NCI-H774 (cell line): Measurements from ENCODE around the gene SIM2.

Experiments
- DNase-seq: peaks from one replicate; lab custom pipeline; 2025; lab: John Stamatoyannopoulos, UW

SIM2 gene

DNA sequence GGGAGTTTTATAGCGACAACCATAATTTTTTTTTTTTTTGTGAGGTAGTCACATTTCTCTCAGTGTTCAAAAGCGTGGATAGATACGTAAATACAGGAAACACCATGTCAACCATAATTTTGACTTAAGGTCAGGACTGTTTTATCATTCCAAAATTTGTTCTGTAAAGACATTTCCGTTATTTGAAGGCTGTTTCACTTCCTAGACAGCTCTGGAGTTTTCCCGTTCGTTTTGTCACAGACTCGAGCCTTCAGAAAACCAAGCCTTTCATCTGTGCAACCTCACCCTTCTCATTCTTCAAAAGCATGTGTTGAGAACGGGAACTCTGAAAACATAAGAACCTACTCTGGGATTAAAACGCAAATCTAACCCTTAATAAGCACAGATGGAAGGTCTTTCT lies 17.9 kb downstream of the SIM2 start:
- no peak for DNase-seq

DNA sequence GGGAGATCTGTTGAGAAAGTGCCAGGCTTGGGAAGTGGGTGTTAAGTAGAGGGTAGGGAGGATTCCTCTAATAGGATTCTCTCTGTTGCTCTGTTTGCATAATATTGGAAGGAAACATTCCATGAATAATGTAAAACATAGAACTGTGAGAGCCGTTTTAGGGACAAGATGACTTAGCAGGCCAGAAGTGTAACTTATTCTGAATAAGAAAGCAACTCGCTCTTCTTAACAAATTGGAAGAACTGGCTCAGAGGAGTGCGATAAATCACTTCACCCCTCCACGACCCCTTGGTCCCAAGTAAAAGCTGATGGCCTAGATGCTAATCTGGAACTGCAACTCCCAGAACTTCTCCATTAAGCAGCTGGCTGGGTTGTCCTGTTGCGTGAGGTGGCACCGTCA lies 19.1 kb downstream of the SIM2 start:
- DNase-seq, result no peak

DNA sequence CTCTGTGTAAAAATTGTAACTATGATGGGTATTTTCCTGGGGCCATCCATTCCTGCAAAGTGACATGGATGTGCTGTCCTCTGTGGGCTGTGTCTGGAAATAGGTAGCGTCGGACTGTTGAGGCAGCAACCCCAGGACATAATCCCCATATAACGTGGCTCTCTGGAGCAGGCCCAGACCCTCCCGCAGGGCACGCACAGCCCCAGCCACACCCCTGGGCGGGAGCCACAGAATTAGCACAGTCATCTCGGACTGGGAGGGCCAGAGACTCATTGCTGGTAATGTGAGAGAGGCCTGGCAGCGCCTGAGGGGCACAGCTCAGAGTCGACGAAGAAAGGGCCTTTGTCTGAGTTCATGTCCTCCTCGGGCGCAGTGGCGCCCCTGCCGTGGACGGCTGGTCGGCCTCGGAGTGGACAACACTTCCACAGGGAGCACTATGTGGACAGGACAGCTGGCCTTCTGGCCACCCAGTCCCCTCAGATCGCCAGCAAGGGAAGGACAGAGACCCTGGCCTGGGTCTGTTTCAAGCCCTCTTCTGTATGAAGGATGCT lies 20.1 kb downstream of the SIM2 start:
- DNase-seq, result no peak

DNA sequence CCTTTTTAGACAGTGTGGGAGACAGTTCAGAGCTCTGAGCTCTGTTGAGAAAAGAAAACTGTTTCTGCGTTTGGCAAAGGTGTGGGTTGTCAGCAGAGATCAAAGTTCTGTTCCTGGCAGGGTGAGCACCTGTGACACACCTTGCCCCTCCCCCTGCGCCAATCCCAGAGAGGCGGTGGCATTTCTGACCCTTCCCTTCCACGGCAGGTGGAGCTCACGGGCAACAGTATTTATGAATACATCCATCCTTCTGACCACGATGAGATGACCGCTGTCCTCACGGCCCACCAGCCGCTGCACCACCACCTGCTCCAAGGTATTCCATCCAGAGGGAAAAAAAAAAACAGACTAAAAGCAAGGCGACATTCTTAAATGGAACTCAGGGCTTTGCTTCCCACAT lies 20.7 kb downstream of the SIM2 start:
- DNase-seq, result no peak

DNA sequence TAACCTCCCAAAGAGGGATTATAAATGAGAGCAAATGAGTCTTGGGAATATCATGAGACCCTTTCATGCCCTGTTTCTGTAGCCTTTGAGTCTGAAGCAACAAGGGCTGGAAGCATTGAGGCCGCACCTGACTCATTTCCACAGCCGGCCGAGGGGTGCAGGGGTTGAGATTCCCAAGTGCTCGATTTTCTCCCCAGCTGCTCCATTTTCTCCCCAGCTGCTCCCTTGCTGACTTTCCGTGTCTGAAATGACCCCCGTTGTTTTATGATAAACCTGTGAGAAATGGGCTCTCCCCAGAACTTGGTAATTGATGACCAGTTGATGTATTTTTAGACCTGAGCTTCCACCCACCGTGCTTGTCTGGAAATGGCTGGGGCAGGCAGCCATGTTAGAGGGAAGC lies 22.9 kb downstream of the SIM2 start:
- no peak for DNase-seq

DNA sequence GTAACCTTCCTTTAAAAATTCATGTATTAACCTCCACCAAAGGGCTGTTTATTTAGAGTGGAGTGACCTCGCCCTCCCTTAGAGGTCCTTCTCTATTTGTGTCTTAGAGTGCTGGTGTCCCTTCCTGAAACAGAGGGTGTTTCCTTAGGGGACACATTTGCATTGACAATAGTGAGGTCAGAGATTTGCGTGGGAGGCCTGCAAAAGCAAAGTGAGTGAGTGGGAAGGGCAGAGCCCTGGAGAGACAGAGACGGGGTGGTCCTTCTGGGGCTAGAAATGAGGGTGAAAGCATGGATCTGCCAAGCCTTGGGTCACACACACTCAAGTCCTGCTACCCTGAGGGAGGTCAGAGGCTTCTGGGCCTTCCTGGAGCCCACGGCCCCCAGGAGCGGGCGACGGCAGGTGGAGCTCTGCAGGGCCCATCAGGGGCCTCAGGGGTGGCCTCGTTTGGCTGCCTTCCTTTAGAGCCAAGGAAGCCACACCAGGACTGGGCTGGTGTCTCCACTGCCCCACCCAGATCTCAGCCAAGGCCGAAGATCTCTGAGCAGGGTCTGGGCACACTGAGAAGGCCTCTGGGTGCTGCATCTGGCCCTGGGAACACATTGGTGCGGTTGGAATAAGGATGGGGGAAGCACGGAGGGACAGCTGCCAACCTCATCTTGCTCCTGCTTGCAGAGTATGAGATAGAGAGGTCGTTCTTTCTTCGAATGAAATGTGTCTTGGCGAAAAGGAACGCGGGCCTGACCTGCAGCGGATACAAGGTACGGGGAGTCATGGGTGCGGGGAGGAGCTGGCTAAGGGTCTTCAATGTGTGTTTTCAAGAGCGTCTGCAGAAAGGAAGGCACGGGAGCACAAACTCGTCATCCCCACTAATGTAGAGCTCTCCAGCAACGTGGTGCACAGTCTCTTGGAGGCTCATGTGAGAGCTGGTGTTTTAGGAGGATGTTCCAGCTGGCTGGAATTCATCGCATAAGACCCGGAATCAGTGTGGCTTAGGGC lies 23.8 kb downstream of the SIM2 start:
- DNase-seq, result no peak

DNA sequence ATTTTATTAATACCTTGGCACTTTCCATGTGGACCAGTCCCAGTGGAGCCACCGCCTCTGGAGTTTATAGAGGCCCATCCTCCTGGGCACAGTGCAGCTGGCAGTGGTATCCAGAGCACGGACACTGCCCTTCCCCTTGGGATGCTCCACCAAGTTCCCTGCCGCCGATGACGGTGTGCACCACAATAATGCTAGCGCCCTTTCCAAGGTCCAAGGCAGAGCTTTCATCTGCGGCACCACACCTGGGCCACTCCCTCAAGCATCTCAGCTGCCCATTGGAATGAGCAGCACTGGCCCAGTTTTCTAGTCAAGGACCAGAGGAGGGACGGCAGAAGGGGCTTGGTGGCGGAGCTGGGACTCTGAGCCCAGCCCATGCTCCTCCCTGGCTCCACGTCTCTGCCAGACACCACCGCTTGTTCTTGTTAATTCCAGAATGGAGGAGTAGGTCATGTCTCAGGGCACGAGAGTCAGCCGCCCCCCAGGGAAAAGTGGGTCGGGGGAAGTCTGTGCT lies 24.5 kb downstream of the SIM2 start:
- DNase-seq, result no peak

DNA sequence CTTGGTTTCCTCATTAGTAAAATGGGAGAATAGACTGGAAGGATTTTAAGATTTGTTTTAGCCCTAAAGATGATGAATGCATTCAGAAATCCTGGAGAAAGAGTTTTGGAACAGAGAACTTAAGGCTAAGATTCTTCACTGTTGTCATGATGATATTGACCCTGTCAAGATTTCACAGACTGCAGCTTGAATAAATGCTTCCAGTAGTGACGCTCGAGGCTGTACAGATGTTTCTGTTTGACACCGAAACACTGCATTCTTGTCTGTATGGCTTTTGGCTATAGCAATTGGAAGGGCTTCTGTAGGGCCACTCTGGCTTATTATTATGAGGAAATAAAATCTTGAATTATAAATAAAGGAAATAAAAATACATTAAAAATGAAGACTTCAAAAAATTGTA lies 25.7 kb downstream of the SIM2 start:
- no peak for DNase-seq

DNA sequence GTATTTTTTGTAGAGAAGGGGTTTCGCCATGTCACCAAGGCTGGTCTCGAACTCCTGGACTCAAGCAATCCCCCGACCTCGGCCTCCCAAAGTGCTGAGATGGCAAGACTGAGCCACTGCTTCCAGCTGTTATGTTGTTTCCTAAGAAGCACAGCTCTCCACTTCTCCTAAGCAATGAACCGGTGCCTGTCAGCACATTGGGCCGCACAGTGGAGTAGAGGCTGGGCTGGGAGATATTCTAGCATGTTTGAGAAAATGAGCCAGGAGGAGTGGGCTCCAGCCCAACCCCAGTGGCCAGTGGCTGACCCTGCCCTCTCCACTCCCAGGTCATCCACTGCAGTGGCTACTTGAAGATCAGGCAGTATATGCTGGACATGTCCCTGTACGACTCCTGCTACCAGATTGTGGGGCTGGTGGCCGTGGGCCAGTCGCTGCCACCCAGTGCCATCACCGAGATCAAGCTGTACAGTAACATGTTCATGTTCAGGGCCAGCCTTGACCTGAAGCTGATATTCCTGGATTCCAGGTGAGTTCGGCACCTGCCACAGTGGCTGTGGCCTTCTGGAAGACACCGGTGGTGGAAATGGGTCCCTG lies 27.0 kb downstream of the SIM2 start:
- no peak for DNase-seq

DNA sequence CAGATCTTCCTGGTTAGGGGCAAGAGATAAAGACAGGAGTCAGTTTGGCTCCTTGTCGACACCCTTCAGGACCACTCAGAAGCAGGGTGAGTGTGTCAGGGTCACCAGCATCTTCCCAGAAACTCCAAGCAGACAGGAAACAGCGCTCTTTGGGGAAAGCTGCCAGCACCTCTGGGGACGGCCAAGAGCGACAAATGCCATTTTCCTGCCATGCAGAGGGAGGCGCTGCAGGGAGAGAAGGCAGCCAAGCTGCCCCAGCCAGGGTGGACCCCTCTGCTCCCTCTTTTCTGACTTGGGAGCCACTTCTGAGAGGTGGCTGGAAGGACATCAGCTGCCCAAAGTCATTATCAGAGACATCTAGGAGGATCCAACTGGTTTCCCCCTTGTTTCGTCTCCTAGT lies 29.0 kb downstream of the SIM2 start:
- no peak for DNase-seq

DNA sequence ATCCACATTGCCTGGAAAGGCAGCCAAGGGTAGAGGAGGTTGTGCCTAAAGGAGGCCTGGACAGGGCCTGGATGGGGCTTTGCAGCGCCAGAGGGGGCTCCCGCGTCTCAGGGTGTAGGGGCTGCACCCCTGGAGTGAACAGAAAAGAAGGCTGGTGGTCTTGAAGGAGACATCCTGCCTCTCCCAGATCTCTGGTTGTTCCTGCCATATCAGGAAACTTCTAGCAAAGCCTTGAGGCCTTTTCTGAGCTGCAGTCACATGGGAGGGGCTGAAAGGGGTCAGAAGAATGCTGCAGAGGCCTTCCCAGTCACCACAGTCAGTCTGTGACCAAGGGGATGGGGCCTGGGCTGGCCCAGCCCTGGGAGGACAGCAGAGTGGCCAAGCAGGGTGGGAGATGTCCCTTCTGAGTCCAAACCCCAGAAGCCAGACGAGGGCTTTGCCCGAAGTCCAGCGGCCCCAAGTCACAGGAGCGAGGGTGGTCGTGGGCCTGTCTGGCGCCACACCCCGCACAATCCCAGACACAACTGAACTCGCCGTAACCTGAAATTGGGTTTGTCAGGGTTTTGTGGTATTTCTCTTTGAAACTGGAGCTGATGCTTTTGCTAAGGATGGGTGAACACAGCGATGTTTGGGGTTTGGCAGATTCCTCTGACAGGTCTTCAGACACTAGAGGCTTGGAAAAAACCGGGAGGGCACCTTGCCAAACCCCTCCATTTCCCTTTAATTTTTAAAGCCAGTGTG lies 29.6 kb downstream of the SIM2 start:
- no peak for DNase-seq

DNA sequence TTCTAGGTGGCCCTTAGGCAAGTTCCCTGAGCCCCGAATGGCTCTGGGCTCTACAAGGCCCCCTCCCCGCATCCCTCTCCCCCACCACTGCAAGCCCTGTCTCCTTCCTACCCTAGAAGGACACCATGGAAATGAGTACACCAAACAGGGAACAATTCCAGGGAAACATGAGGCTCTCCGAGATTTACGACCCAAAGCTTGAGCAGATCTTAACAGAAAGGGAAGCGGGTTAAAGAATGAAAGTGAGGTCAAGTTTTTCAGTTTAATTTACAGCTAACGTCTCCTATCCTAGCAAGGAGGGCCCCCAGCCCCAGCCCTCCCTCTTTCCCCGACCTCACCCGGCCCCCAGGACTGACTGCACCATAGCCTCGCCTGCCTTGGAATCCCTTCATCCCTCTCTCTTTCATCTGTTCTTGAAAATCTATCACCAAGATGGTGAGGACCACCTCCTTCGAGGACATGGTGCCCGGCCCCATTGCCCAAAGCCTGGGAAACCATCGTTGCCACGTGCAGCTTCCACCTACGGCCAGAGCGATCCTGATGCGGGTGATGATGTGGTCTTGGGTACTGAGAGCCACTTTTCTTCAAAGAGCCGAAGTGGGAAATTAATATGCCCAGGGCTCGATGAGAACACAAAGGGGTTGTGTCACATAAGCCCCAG lies 30.5 kb downstream of the SIM2 start:
- DNase-seq, result no peak

DNA sequence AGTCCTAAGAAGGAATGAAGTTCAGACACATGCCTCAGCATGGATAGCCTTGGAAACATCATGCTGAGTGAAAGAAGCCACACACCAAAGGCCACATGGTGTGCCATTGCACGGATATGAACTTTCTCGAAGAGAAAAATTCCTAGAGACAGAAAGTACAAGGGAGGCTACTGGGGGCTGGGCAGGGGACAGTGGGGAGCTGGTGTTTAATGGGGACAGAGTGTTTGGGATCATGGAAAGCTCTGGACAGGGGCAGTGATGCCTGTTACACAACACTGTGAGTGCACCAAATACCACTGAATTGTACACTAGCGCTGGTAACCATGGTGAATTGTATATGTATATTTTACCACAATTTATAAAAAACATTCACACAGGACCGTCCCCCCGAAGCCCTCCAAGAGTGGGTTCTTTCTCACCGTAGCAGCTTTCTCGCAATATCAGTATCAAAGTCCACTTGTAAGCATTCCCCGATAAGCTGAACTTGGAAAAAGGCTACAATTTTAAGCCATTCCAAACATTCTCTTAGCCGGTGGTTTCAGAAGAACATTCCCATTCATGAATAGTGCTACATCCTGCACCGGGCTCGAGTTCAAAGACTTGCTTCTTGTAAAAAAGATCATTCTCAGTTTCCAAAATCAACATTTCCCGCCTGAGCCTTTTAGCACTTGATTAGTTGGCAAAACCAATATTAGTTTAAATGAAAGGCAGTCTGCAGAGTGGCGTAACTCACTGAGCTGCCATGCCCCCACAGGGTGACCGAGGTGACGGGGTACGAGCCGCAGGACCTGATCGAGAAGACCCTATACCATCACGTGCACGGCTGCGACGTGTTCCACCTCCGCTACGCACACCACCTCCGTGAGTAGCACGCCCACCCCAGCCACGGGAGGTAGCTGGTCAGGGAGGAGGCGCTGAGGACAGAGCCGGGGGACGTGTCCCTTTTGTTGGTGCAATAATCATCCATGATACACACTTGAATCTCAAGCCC lies 31.7 kb downstream of the SIM2 start:
- DNase-seq, result no peak

DNA sequence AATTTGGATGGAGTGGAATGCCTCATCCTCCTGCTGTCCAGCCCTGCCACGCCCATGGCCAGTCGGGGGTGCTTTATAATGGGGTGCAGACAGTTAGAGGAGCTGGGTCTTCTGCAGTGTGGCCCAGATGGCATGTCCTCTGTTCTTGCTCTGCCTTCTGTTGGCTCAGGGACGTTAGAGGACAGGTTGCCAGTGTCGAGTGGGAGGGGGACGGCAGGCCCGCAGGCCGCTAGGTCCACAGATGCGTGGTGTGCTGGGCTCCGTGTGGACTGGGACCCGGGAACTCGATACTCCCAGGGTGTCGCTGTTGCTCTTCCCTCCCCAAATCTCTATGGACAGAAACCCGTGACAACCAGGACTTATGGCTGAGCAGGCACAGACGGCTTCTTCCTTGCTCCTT lies 33.3 kb downstream of the SIM2 start:
- DNase-seq, result no peak

DNA sequence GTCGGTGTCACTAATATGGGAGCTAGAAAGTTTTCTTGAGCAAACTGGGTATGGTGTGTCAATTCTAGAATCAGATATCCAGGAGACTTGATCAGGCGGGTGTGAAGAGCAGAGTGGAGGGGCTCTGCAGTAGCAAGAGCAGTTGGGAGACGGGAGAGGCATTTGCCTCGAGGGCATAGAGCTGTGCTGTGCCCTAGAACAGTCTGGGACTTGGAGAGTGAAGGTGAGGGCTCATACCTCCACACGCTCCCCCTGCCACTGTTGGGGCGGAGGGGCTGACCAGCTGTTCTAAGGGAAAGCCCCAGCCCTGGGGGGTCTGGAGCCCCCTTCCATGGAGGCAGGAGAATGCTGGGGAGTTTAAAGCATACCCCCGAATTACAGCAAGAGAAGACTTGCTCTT lies 33.8 kb downstream of the SIM2 start:
- DNase-seq, result no peak

DNA sequence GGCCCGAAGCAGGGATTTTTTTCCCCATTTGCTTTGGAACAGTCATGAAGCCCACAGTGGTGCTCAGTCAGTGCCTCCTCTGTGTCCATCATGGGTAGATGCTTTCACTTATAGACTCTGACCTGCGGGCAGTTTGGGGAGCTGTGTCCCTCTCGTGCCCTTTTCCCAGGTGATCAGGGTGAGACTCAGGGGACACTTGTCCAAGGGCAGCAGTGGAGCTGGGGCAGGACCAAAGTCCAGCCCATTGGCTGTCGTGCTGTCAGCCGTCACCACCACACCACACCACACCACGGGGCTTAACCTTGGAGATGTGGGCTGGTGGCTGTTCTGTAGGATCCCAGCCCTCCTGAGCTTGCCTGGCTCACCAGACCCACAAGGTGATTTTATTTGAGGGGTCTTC lies 34.9 kb downstream of the SIM2 start:
- DNase-seq, result no peak

DNA sequence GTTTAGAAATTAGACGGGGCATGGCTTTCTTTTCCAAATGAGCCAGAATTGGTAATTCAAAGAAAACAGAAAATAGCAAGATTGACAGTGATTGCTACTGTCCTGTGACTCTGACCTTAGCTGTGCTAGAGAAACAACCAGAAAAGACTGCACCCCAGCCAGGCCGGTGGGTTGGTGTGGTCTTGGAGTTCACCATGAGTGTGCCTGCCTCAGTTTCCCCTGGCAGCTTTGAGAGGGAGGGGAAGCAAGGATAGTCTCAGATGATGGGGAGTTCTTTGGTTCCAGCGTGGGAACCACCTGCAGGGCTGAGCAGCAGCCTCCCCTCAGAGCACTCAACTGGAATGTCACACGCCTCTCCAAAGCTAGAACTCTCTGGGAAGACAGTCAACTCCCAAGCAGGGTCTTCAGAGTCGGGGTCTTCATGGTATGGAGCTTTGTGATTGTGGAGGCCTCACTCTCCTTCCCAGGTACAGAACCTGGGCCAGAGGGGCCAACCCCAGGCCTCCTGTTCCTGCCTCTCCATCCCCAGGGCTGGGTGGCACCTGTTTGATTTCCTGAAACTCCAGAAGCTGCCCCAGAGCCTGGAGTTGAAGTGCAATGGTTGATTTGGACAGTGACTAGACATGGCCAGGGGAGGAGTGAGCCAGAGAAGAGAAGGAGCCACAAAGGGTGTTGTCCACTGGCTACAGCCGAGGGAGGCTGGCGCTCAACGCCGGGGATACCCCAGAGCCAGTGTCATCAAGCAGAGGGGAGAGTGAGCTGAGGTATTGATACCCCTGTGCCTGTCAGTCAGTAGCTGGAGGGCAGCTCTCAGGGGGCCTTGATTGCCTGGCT lies 35.7 kb downstream of the SIM2 start:
- no peak for DNase-seq

DNA sequence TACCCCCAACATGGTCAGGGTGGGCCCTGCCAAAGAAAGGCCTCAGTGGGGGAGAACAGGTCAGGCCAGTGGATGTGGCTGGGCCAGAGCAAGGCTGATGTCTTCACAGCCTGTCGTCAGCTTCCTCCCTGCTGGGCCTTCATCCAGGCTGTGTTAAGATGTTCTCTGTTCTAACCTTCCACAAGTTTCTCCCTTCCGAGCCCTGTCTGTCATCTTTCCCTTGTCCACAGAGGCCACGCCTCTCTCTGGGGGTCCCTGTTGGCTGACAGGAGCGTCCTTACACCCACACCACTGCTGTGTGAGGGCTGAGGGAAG lies 36.2 kb downstream of the SIM2 start:
- no peak for DNase-seq

DNA sequence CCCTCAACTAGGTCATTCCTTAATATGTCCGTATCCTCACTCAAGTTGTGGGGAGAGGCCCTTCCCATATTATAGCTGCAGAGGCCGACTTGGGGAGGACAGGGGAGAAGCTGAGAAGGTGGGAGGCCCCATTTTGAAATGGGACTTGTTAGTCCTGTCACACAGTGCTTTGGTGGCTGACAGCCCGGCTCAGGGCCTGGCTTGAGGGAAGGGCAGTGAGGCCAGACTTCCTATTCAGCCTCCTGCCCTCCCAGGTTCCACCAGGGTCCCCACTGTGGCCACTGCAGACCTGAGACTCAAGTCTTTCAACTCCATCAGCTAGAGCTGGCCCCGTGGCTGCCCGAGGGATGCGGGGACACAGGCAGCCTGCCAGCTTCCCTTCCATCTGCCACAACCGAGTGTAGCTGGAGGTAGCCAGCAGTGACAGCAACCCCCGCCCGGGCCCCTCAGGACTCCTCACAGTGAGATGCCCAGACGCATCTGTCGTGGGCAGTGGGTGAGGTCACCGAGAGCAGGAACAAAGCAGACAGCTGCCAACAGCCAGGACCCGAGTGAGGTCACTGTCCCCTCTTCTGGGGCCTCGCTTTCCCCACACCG lies 36.9 kb downstream of the SIM2 start:
- no peak for DNase-seq
